ENCODE results near the gene LHX3.

DNA sequence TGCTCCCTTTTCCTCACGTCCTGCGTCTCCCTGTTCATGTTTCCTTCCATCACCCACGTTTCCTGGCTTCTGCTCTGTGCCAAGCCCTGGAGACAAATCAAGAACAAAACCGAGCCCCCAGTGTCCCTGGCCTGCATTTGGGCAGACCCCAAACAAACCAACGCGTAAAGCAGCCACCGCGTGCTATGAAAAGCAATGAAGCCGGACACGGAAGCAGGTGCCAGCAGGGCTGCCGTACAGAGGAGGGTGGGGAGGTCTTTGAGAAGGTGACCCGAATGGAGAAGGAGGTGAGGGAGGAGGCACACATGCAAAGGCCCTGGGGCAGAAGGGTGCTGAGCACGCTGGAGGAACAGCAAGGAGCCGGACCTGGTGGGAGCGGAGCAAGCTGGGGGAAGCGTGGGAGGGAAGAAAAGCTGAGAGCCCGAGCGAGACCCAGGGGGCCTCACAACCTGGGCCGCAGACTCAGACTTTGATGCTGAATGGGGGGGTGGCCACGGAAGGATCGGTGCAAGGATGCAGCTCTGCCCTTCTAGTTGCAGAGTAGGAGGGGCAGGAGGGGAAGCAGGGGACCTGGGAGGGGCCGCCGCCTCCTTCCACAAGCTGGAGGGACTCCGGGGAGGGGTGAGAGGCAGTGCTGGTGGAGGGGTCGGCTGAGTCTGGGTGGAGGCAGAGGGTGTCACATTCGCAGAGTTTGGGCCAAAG is 42.1 kb upstream of the LHX3 start:
- TF ChIP-seq CTCF (IDR thresholded peaks at IDR 0.05; ENCODE audit: insufficient read depth, low read depth, low read length) (no peak), EZH2 (IDR thresholded peaks at IDR 0.05; ENCODE audit: insufficient read depth, low read length) (no peak)
